GM21825 (cell line): ENCODE measurements around the gene CXXC5.
"Not testable (repeated sequence)": the region's sequence is repeated elsewhere in the genome, so short reads cannot be mapped to it uniquely, and the experiment has no call there.

Experiments used
- ATAC-seq: cut with Tn5 transposase; IDR thresholded peaks from one replicate; pipeline ENCODE4 v1.9.1; 2021; ENCODE audit warnings: mild to moderate bottlenecking, moderate library complexity; ENCODE audit not compliant: unreplicated experiment

CXXC5 gene

GRCh38 chr5:139648205-139649081, at the start of gene CXXC5:
TSS of gene CXXC5 (plus strand) at chr5:139648349. CDS start at chr5:139680524, 32,175 bp downstream.
- ATAC-seq: peak; percentile 23

- not testable (repeated sequence) for ATAC-seq
These were observed 49.6 kb upstream of the CXXC5 start for GRCh38 chr5:139598601-139598965.

- ATAC-seq: no peak
These were observed 47.7 kb upstream of the CXXC5 start for GRCh38 chr5:139600336-139600949.

- ATAC-seq: no peak
These were observed 46.7 kb upstream of the CXXC5 start for GRCh38 chr5:139601429-139601828.

- ATAC-seq: not testable (repeated sequence)
These were observed 46.2 kb upstream of the CXXC5 start for GRCh38 chr5:139601948-139602347.

- ATAC-seq: no peak
These were observed 42.3 kb upstream of the CXXC5 start for GRCh38 chr5:139605887-139606286.

GRCh38 chr5:139611703-139612584, 36.2 kb upstream of the CXXC5 start:
- no peak for ATAC-seq

- no peak for ATAC-seq
These were observed 28.3 kb upstream of the CXXC5 start for GRCh38 chr5:139619861-139620260.

GRCh38 chr5:139625398-139625797, 22.8 kb upstream of the CXXC5 start:
- not testable (repeated sequence) for ATAC-seq

GRCh38 chr5:139630855-139631254, 17.3 kb upstream of the CXXC5 start:
- no peak for ATAC-seq

- ATAC-seq: no peak
These were observed 16.5 kb upstream of the CXXC5 start for GRCh38 chr5:139631520-139632165.

- ATAC-seq: no peak
These were observed 14.7 kb upstream of the CXXC5 start for GRCh38 chr5:139633295-139634027.

- no peak for ATAC-seq
These were observed 14.2 kb upstream of the CXXC5 start for GRCh38 chr5:139634028-139634325.

GRCh38 chr5:139634541-139634940, 13.6 kb upstream of the CXXC5 start:
- ATAC-seq: no peak

GRCh38 chr5:139635191-139635590, 13.0 kb upstream of the CXXC5 start:
- no peak for ATAC-seq

- ATAC-seq: peak; percentile 19
These were observed 12.4 kb upstream of the CXXC5 start for GRCh38 chr5:139635606-139636206.

- peak; percentile 69 for ATAC-seq
These were observed 11.8 kb upstream of the CXXC5 start for GRCh38 chr5:139636207-139636792.

- peak; percentile 11 for ATAC-seq
These were observed 11.2 kb upstream of the CXXC5 start for GRCh38 chr5:139636975-139637408.

- ATAC-seq: peak; percentile 26
These were observed 10.6 kb upstream of the CXXC5 start for GRCh38 chr5:139637438-139638089.
